ENCODE results near the gene GABRR2.

DNA sequence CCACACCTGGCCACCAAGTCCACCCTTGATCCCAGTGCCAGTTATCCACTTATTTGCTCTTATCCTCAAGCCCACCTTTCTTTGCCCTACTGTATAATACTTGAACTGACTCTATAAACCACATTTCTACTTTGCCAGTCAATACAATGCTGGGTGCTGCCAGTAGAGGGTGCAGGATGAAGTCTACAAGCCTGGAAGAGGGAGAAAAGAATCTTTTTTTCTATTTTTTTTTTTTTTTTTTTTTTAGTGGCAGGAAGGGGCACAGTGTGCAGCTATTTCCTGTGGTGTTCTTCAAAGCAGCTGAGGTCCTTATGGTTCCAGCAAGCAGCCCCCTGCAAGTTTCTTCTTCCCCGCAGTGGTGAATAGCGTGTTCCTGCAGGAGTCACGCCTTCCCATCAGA, 75.8 kb downstream of the GABRR2 start:
- no peak for TF ChIP-seq CTCF (IDR thresholded peaks at IDR 0.05)
- TF ChIP-seq POLR2A (IDR thresholded peaks at IDR 0.05), result no peak

Measured in lower leg skin (tissue), 3 donors.